Fibroblast of villous mesenchyme (primary cell): ENCODE results near the gene RAD52. TPM values are rescaled to one million over a fixed set of nuclear protein-coding genes. Genes with fewer than 3 reads are reported as not detected.

Experiments used
- DNase-seq: peaks from one replicate; pipeline ENCODE4 v3.0.0-alpha.2; 2010; ENCODE audit warnings: low read depth
- H3K4me3 ChIP-seq: 2 replicates; pipeline ENCODE4 v1.5.1; 2011; ENCODE audit warnings: low read depth, mild to moderate bottlenecking, low read length
- total RNA-seq: library from RNA; depleted of rRNA; stranded (reverse); fragments of >200 nt; gene quantifications from 2 replicates; pipeline ENCODE4 v1.2.3, GENCODE V29; 2012
- TF ChIP-seq, protein P1 (sequence below): IDR thresholded peaks from 2 replicates; pipeline ENCODE4 v1.5.1; 2012; ENCODE audit warnings: low read depth, mild to moderate bottlenecking, low read length; ENCODE audit not compliant: insufficient read depth

Gene RAD52
- total RNA-seq, 1 donor, result 15.1 TPM

GRCh38 chr12:903055-903454 lies 46.4 kb downstream of the RAD52 start:
- no peak for DNase-seq
- TF ChIP-seq, protein P1, sequence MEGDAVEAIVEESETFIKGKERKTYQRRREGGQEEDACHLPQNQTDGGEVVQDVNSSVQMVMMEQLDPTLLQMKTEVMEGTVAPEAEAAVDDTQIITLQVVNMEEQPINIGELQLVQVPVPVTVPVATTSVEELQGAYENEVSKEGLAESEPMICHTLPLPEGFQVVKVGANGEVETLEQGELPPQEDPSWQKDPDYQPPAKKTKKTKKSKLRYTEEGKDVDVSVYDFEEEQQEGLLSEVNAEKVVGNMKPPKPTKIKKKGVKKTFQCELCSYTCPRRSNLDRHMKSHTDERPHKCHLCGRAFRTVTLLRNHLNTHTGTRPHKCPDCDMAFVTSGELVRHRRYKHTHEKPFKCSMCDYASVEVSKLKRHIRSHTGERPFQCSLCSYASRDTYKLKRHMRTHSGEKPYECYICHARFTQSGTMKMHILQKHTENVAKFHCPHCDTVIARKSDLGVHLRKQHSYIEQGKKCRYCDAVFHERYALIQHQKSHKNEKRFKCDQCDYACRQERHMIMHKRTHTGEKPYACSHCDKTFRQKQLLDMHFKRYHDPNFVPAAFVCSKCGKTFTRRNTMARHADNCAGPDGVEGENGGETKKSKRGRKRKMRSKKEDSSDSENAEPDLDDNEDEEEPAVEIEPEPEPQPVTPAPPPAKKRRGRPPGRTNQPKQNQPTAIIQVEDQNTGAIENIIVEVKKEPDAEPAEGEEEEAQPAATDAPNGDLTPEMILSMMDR, result no peak

DNA sequence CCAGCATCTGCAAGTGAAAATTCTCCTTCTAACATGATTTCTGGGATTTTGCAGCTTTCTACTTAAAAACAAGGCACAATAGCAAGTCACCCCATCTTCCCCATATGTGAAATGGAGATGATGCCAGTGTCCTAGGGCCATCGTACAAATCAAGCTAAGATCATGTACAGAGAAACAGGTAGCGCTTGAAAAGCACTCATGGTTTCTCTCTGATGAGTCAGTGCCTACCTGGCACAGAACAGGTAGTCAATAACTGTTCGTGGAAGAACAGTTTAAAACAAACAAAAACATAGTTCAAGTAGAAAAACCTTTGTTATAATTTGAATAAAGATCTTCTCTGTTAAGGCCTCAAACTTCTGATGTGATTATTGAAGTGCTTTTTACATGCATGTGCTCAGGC lies 46.9 kb downstream of the RAD52 start:
- TF ChIP-seq, protein P1, result no peak
- no peak for DNase-seq
- H3K4me3 ChIP-seq, result no peak overlapping the region

More at GRCh38 chr12:903055-903454, 46.4 kb downstream of the RAD52 start:
- no peak overlapping the region for H3K4me3 ChIP-seq

- H3K4me3 ChIP-seq, result no peak overlapping the region
- DNase-seq, result no peak
- TF ChIP-seq, protein P1, result no peak
Observed at GRCh38 chr12:897386-897785, 52.1 kb downstream of the RAD52 start.

DNA sequence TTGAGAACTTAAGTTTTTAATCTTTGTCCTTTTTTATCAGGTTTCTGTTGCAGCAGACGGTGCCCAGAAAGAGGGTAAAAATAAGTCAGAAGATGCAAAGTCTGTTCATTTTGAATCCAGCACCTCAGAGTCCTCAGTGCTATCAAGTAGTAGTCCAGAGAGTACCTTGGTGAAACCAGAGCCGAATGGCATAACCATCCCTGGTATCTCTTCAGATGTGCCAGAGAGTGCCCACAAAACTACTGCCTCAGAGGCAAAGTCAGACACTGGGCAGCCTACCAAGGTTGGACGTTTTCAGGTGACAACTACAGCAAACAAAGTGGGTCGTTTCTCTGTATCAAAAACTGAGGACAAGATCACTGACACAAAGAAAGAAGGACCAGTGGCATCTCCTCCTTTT lies 53.5 kb downstream of the RAD52 start:
- no peak overlapping the region for H3K4me3 ChIP-seq
- DNase-seq, result no peak
- TF ChIP-seq, protein P1, result no peak

GRCh38 chr12:894226-894625 lies 55.3 kb downstream of the RAD52 start:
- DNase-seq, result no peak
- TF ChIP-seq, protein P1, result no peak
- H3K4me3 ChIP-seq, result no peak overlapping the region

- H3K4me3 ChIP-seq, result no peak overlapping the region
- TF ChIP-seq, protein P1, result no peak
- DNase-seq, result no peak
Observed at GRCh38 chr12:886206-886605, 63.3 kb downstream of the RAD52 start.

DNA sequence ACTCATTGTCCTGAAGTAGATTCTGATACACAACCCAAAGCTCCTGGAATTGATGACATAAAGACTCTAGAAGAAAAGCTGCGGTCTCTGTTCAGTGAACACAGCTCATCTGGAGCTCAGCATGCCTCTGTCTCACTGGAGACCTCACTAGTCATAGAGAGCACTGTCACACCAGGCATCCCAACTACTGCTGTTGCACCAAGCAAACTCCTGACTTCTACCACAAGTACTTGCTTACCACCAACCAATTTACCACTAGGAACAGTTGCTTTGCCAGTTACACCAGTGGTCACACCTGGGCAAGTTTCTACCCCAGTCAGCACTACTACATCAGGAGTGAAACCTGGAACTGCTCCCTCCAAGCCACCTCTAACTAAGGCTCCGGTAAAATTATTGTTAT lies 63.8 kb downstream of the RAD52 start:
- TF ChIP-seq, protein P1, result no peak
- H3K4me3 ChIP-seq, result no peak overlapping the region
- DNase-seq, result no peak
